Endothelial cell of umbilical vein (primary cell): Measurements from ENCODE around the gene BMPR1A. TPM values are rescaled to one million over a fixed set of nuclear protein-coding genes. Genes with fewer than 3 reads are reported as not detected.

Source experiments
- BruUV-seq: library from RNA; stranded (reverse); fragments of 400-500 nt; replicated peaks from 2 replicates; lab custom pipeline; 2021; lab: Mats Ljungman, UMichigan
- CTCF ChIA-PET: fragments of 300-600, 350-600 bp; sonication (Branson Sonifier 250); formaldehyde crosslinking; loops from one replicate; lab custom pipeline; 2021; ENCODE audit warnings: antibody characterized with exemption, inconsistent platforms; lab: Charles Lee
- POLR2A ChIA-PET: fragments of 300-600, 350-600 bp; sonication (Branson Sonifier 250); formaldehyde crosslinking; loops from one replicate; lab custom pipeline; 2021; ENCODE audit warnings: antibody characterized with exemption, inconsistent platforms; lab: Charles Lee
- DNase-seq: peaks from one replicate; pipeline ENCODE4 v3.0.0-alpha.2; 2011; ENCODE audit warnings: low read depth, low spot score
- FAIRE-seq: peaks from 2 replicates; lab custom pipeline; 2011; peaks lifted over from hg19 to GRCh38; lab: Jason Lieb, UNC
- H2AFZ ChIP-seq: 2 replicates; pipeline ENCODE4 v1.6.0; 2012; ENCODE audit warnings: low read depth, low read length, control low read depth, inconsistent platforms
- H3K27ac ChIP-seq: 2 replicates; pipeline ENCODE4 v1.5.1; 2011; ENCODE audit warnings: low read depth, mild to moderate bottlenecking, control low read depth, low read length, moderate library complexity; ENCODE audit not compliant: insufficient read depth
- H3K27me3 ChIP-seq, 2 experiments: 2 replicates each; pipeline versions ENCODE4 v1.6.0 to v1.6.1; 2011; ENCODE audit warnings: low read length in 2 of 2, mixed read lengths in 1 of 2; ENCODE audit not compliant: control insufficient read depth in 2 of 2, insufficient read depth in 2 of 2
- H3K36me3 ChIP-seq, 2 experiments: 2 replicates in 1 of 2; 3 replicates in 1 of 2; pipeline ENCODE4 v1.5.1; 2011; ENCODE audit warnings: low read length in 2 of 2, mild to moderate bottlenecking in 1 of 2, moderate library complexity in 1 of 2; ENCODE audit not compliant: control insufficient read depth in 2 of 2, insufficient read depth in 2 of 2; ENCODE audit errors: extremely low read depth in 1 of 2
- H3K4me1 ChIP-seq: 3 replicates; pipeline ENCODE4 v1.5.1; 2011; ENCODE audit warnings: mild to moderate bottlenecking, low read length; ENCODE audit not compliant: control insufficient read depth, insufficient read depth; ENCODE audit errors: extremely low read depth
- H3K4me2 ChIP-seq: 2 replicates; pipeline ENCODE4 v1.6.1; 2011; ENCODE audit warnings: low read length, control low read depth, mixed read lengths; ENCODE audit not compliant: insufficient read depth
- H3K4me3 ChIP-seq, 3 experiments: fragments of 200-600 bp in 1 of 3; sonication (generic), shearing (Covaris generic) in 1 of 3; replicated peaks in 1 of 3; 2 replicates each; pipeline ENCODE4 v1.5.1; 2011 to 2016; ENCODE audit warnings: control low read depth in 3 of 3, low read length in 3 of 3, mild to moderate bottlenecking in 2 of 3, inconsistent platforms in 1 of 3, low read depth in 1 of 3, moderate library complexity in 1 of 3; ENCODE audit not compliant: insufficient read depth in 1 of 3
- H3K79me2 ChIP-seq: 2 replicates; pipeline ENCODE4 v1.6.0; 2012; ENCODE audit warnings: low read length, inconsistent platforms; ENCODE audit not compliant: control insufficient read depth, insufficient read depth
- H3K9ac ChIP-seq: replicated peaks from 2 replicates; pipeline ENCODE3; 2011; ENCODE audit warnings: low read length, control low read depth; ENCODE audit not compliant: insufficient read depth; ENCODE audit errors: extremely low read depth
- H3K9me1 ChIP-seq: replicated peaks from 3 replicates; pipeline ENCODE4 v1.6.0; 2011; ENCODE audit warnings: mild to moderate bottlenecking, low read length; ENCODE audit not compliant: control insufficient read depth, insufficient read depth; ENCODE audit errors: extremely low read depth
- H3K9me3 ChIP-seq: replicated peaks from 2 replicates; pipeline ENCODE4 v1.5.1; 2012; ENCODE audit warnings: low read length, inconsistent platforms; ENCODE audit not compliant: control insufficient read depth, insufficient read depth
- H4K20me1 ChIP-seq: replicated peaks from 2 replicates; pipeline ENCODE3; 2011; ENCODE audit warnings: mild to moderate bottlenecking, low read length; ENCODE audit not compliant: control insufficient read depth, insufficient read depth; ENCODE audit errors: extremely low read depth
- EZH2 ChIP-seq: IDR thresholded peaks from 2 replicates; pipeline ENCODE4 v1.6.1; 2012; ENCODE audit warnings: borderline replicate concordance, low read depth, mild to moderate bottlenecking, moderate library complexity, low read length, inconsistent platforms; ENCODE audit not compliant: severe bottlenecking
- FOS ChIP-seq: IDR thresholded peaks from 2 replicates; pipeline ENCODE4 v1.6.1; 2011; ENCODE audit warnings: mild to moderate bottlenecking, low read length, moderate library complexity, borderline replicate concordance; ENCODE audit not compliant: insufficient read depth
- GATA2 ChIP-seq: IDR thresholded peaks from 2 replicates; pipeline ENCODE4 v1.7.0; 2011; ENCODE audit warnings: low read depth, mild to moderate bottlenecking, moderate library complexity, mixed read lengths, low read length; ENCODE audit not compliant: insufficient read length, insufficient read depth
- JUN ChIP-seq: IDR thresholded peaks from 2 replicates; pipeline ENCODE4 v1.6.1; 2011; ENCODE audit warnings: borderline replicate concordance, low read depth; ENCODE audit not compliant: insufficient read length, insufficient read depth
- MYC ChIP-seq: IDR thresholded peaks from one replicate; pipeline ENCODE4 v1.6.1; 2011; ENCODE audit warnings: mild to moderate bottlenecking, low read depth, low read length
- POLR2A ChIP-seq: IDR thresholded peaks from 2 replicates; pipeline ENCODE4 v1.6.1; 2012; ENCODE audit warnings: low read depth, mild to moderate bottlenecking, control low read depth, low read length
- POLR2AphosphoS5 ChIP-seq: IDR thresholded peaks from 2 replicates; pipeline ENCODE4 v1.6.1; 2012; ENCODE audit warnings: low read depth, mild to moderate bottlenecking, control low read depth, low read length, moderate library complexity; ENCODE audit not compliant: insufficient read depth
- dilution Hi-C: fragments of 300-500 bp; cut with MboI; formaldehyde crosslinking; loops from one replicate; pipeline ENCODE4 v1.15.0; 2019; ENCODE audit warnings: low sequenced_read_pairs; ENCODE audit not compliant: extremely low pct_ligation_motif_present
- intact Hi-C: fragments of 100-400 bp; cut with micrococcal nuclease; formaldehyde crosslinking; loops from one replicate; pipeline ENCODE4 v1.10.0; 2022
- polyA plus RNA-seq, 4 experiments: library from polyadenylated mRNA; depleted of rRNA in 3 of 4; stranded (reverse) in 3 of 4; unstranded in 1 of 4; fragments of >200 nt; gene quantifications; 2 replicates each; pipeline versions ENCODE4 v1.2.1 to v1.2.3, GENCODE V29; 2011 to 2012; ENCODE audit warnings: missing spikeins in 1 of 4
- total RNA-seq: library from RNA; stranded (reverse); gene quantifications from 2 replicates; pipeline ENCODE4 v1.2.3, GENCODE V29; 2021
- TF ChIP-seq, protein P1 (sequence below): IDR thresholded peaks from 2 replicates; pipeline ENCODE4 v1.6.1; 2011; ENCODE audit not compliant: insufficient read depth, insufficient read length
- TF ChIP-seq, protein P2 (sequence below), 2 donors: IDR thresholded peaks; 1 replicate in 1 of 2; 2 replicates in 1 of 2; pipeline ENCODE4 v1.5.1; 2011; ENCODE audit warnings: low read length in 2 of 2, mild to moderate bottlenecking in 2 of 2, moderate library complexity in 2 of 2, control low read depth in 1 of 2, inconsistent platforms in 1 of 2, low read depth in 1 of 2; ENCODE audit not compliant: insufficient read depth in 1 of 2; ENCODE audit errors: extremely low read depth in 1 of 2

Gene BMPR1A
- total and polyA plus RNA-seq, 2 donors (not counting 3 experiments of a cell fraction or from before 2014, with no cell fraction given): not detected

DNA sequence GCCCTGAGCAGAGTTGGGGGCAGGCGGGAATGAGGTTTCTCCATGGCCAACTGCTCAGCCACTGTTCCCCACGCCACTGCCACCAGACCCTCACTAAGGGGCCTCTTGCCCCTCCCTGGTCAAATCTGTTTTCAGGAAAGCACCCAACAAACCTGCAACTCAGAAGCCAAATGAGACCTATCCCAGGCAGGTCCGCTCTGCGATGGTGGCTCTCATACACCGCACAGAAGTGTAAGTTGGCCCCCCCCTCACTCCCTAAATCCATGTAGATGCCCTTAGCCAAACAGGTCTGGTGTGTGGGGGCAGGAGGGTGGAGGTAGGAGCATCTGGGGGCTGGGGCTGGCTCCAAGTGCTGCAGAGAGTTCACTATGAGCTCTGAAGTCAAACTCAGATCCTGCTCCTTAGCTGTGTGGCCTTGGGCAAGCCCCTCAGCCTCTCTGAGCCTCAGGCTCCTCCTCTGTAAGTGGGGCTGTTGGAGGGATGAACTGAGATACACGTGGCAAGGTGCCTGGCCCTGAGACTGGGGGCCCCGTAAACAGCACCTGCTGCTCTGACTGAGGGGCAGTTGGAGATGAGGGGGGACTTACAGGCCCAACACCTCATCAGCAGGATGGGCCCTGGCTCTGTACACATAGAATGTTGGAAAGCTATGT is 199.9 kb downstream of the BMPR1A start:
- Histone ChIP-seq H3K4me2 (peak overlapping the region; percentile 47), H3K27me3 (no peaks in the 10 kb centered on the region), H3K4me1 (peaks cover 66% of the 10 kb centered on the region), H3K9me1 (no peaks in the 10 kb centered on the region), H3K4me3 (peak overlapping the region; percentile 32 to 81 (median 65)), H3K27ac (peak overlapping the region; percentile 98), H3K9me3 (no peaks in the 10 kb centered on the region), H2AFZ (no peak overlapping the region), H3K9ac (peak overlapping the region; percentile 87), H3K79me2 (peaks cover 65% of the 10 kb centered on the region), H3K36me3 (no peaks in the 10 kb centered on the region), H4K20me1 (no peaks in the 10 kb centered on the region)
- CTCF ChIA-PET: interaction anchor here (0.7 to 8.7 kb wide), 3 partner anchors 12 to 126 kb away, joined by 3 to 325 read pairs (median 110); partner anchors contain the start of gene ADIRF
- BruUV-seq: TSS peak; percentile 12
- POLR2A ChIA-PET: interaction anchor here (2.5 kb wide), 1 partner anchor 13 kb away, joined by 11 read pairs; the partner anchor contains the start of gene ADIRF
- dilution Hi-C loops (no loop called here), intact Hi-C loops (loop anchor here (2.0 to 10.0 kb wide), 3 partner anchors 14 to 1928 kb away; partner anchors contain the start of gene STAMBPL1)
- FAIRE-seq (no peak), DNase-seq (peak; percentile 43)
- peak; percentile 2 for TF ChIP-seq POLR2AphosphoS5
- TF ChIP-seq, protein P1, sequence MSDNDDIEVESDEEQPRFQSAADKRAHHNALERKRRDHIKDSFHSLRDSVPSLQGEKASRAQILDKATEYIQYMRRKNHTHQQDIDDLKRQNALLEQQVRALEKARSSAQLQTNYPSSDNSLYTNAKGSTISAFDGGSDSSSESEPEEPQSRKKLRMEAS: no peak

DNA sequence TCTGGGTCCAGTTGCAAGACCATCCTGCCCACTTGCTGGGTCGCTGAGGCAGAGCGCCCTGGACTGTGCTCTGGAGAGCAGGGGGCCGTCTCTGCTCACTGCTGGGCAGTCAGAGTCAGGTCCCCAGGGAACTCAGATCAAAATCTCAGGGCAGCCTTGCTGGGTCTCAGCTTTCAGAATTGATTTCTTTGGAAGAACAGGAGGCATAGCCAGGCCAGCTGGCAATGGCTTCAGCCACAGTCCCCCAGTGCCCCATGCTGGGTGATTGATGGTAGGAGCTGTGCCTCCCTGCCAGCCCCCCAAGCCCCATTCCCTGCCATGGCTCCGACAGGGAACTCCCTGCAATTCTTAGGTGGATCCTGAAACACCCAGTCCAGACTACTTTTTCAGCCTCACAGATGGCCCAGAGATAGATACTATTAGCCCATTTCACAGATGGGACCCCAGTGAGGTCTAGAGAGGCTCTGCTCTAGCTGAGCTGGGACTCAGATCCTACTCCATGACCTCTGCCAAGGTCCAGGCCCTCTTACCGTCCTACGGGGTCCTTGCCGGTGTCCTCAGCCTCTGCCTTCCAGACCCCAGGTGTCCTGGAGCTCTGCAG is 200.5 kb downstream of the BMPR1A start:
- peaks cover 59% of the 10 kb centered on the region for H3K79me2 ChIP-seq
- H3K4me2 ChIP-seq: peak overlapping the region; percentile 47
- no peaks in the 10 kb centered on the region for H3K9me1 ChIP-seq
- H3K4me3 ChIP-seq: peak overlapping the region; percentile 32 to 81 (median 65)
- CTCF ChIA-PET: interaction anchor here (0.9 to 8.7 kb wide), 3 partner anchors 11 to 136 kb away, joined by 3 to 325 read pairs (median 110); partner anchors contain the start of gene ADIRF
- peak; percentile 71 for FAIRE-seq
- TF ChIP-seq, protein P1: no peak
- TF ChIP-seq GATA2: no peak
- no peak for TF ChIP-seq FOS
- TF ChIP-seq POLR2AphosphoS5: no peak
- TF ChIP-seq, protein P2, sequence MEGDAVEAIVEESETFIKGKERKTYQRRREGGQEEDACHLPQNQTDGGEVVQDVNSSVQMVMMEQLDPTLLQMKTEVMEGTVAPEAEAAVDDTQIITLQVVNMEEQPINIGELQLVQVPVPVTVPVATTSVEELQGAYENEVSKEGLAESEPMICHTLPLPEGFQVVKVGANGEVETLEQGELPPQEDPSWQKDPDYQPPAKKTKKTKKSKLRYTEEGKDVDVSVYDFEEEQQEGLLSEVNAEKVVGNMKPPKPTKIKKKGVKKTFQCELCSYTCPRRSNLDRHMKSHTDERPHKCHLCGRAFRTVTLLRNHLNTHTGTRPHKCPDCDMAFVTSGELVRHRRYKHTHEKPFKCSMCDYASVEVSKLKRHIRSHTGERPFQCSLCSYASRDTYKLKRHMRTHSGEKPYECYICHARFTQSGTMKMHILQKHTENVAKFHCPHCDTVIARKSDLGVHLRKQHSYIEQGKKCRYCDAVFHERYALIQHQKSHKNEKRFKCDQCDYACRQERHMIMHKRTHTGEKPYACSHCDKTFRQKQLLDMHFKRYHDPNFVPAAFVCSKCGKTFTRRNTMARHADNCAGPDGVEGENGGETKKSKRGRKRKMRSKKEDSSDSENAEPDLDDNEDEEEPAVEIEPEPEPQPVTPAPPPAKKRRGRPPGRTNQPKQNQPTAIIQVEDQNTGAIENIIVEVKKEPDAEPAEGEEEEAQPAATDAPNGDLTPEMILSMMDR (IDR thresholded peaks at IDR 0.05; ENCODE audit: extremely low read depth in 1 of 2, insufficient read depth in 1 of 2, low read depth in 1 of 2, low read length in 2 of 2): no peak
- no peak for TF ChIP-seq EZH2
- TF ChIP-seq POLR2A: no peak
- TF ChIP-seq JUN: no peak
- no peak for TF ChIP-seq MYC
- dilution Hi-C loops: no loop called here
- intact Hi-C loops: loop anchor here (2.0 to 10.0 kb wide), 3 partner anchors 14 to 1928 kb away; partner anchors contain the start of gene STAMBPL1
- H2AFZ ChIP-seq: no peak overlapping the region
- no peaks in the 10 kb centered on the region for H3K27me3 ChIP-seq
- H3K27ac ChIP-seq: peak overlapping the region; percentile 98
- no peaks in the 10 kb centered on the region for H4K20me1 ChIP-seq
- BruUV-seq: TSS peak; percentile 75
- peaks cover 66% of the 10 kb centered on the region for H3K4me1 ChIP-seq
- H3K9me3 ChIP-seq: no peaks in the 10 kb centered on the region
- POLR2A ChIA-PET: interaction anchor here (2.5 to 3.1 kb wide), 2 partner anchors 11 to 12 kb away, joined by 11 to 13 read pairs; partner anchors contain the start of gene ADIRF
- H3K36me3 ChIP-seq: no peaks in the 10 kb centered on the region
- no peak for DNase-seq
- peak overlapping the region; percentile 87 for H3K9ac ChIP-seq
